ENCODE measurements around the gene RAB11A.

- no peak for TF ChIP-seq CTCF (conservative IDR thresholded peaks at IDR 0.05; ENCODE audit: low read length)
- TF ChIP-seq EZH2phosphoT487 (IDR thresholded peaks at IDR 0.05; ENCODE audit: borderline replicate concordance, low read depth, low read length): no peak
These were observed 23.3 kb upstream of the RAB11A start for GRCh38 chr15:65845826-65846519.

All from OCI-LY7 (cell line).